Progenitor cell of endocrine pancreas (in vitro differentiated cells): ENCODE data around the gene RPP14. TPM values are rescaled to one million over a fixed set of nuclear protein-coding genes. Genes with fewer than 3 reads are reported as not detected.
"Not testable (repeated sequence)": the region's sequence is repeated elsewhere in the genome, so short reads cannot be mapped to it uniquely, and the experiment has no call there.

ENCODE experiments used
- DNase-seq: peaks from one replicate; pipeline ENCODE4 v3.0.0; 2021; ENCODE audit warnings: low spot score; ENCODE audit not compliant: unreplicated experiment
- H3K27ac Mint-ChIP-seq: 2 replicates; pipeline ENCODE4 v1.8.0; 2021; ENCODE audit warnings: mild to moderate bottlenecking, moderate library complexity, mixed read lengths
- H3K27me3 Mint-ChIP-seq: 2 replicates; pipeline ENCODE4 v1.8.0; 2021; ENCODE audit warnings: mixed read lengths
- H3K36me3 Mint-ChIP-seq: 2 replicates; pipeline ENCODE4 v1.8.0; 2022; ENCODE audit warnings: mixed read lengths; ENCODE audit not compliant: insufficient read depth
- H3K4me1 Mint-ChIP-seq: 2 replicates; pipeline ENCODE4 v1.8.0; 2021; ENCODE audit warnings: low read depth, mixed read lengths
- H3K4me3 Mint-ChIP-seq: 2 replicates; pipeline ENCODE4 v1.8.0; 2021; ENCODE audit warnings: low read depth, mild to moderate bottlenecking, moderate library complexity, mixed read lengths
- H3K9me3 Mint-ChIP-seq: 2 replicates; pipeline ENCODE4 v1.8.0; 2021; ENCODE audit warnings: low read depth, mixed read lengths
- CTCF ChIP-seq: fragments of 200-600 bp; sonication (generic); IDR thresholded peaks from one replicate; pipeline ENCODE4 v1.5.0; 2021; ENCODE audit warnings: antibody characterized with exemption, mild to moderate bottlenecking; ENCODE audit not compliant: unreplicated experiment
- total RNA-seq: library from RNA; stranded (reverse); gene quantifications from 2 replicates; pipeline ENCODE4 v1.2.1, GENCODE V29; 2021

Gene RPP14
- total RNA-seq, 1 donor from 2014 or later: 26.0 TPM

- Mint-ChIP-seq H3K4me3 (no peak overlapping the region), H3K27ac (no peak overlapping the region), H3K36me3 (peaks cover 23% of the 10 kb centered on the region), H3K9me3 (no peaks in the 10 kb centered on the region), H3K27me3 (no peaks in the 10 kb centered on the region), H3K4me1 (no peaks in the 10 kb centered on the region)
- DNase-seq: no peak
- TF ChIP-seq CTCF: no peak
Observed at GRCh38 chr3:58272891-58273290, 33.2 kb upstream of the RPP14 start.

- H3K36me3 Mint-ChIP-seq: peaks cover 25% of the 10 kb centered on the region
Observed at GRCh38 chr3:58273362-58273761, 32.7 kb upstream of the RPP14 start.

GRCh38 chr3:58274027-58274614 lies 31.9 kb upstream of the RPP14 start:
- peaks cover 31% of the 10 kb centered on the region for H3K36me3 Mint-ChIP-seq
- DNase-seq: no peak
- no peak overlapping the region for H3K4me3 Mint-ChIP-seq
- no peaks in the 10 kb centered on the region for H3K9me3 Mint-ChIP-seq
- no peak overlapping the region for H3K27ac Mint-ChIP-seq
- no peak for TF ChIP-seq CTCF
- H3K4me1 Mint-ChIP-seq: no peaks in the 10 kb centered on the region
- no peaks in the 10 kb centered on the region for H3K27me3 Mint-ChIP-seq

More at GRCh38 chr3:58273362-58273761, 32.7 kb upstream of the RPP14 start:
- H3K4me3 Mint-ChIP-seq, H3K4me1 Mint-ChIP-seq, DNase-seq, H3K27ac Mint-ChIP-seq, H3K27me3 Mint-ChIP-seq, H3K9me3 Mint-ChIP-seq: not testable (repeated sequence)

- Mint-ChIP-seq H3K4me3 (no peak overlapping the region), H3K9me3 (no peaks in the 10 kb centered on the region), H3K4me1 (no peaks in the 10 kb centered on the region), H3K27ac (no peak overlapping the region), H3K36me3 (peaks cover 32% of the 10 kb centered on the region), H3K27me3 (no peaks in the 10 kb centered on the region)
- TF ChIP-seq CTCF: no peak
- no peak for DNase-seq
Observed at GRCh38 chr3:58281069-58281468, 25.0 kb upstream of the RPP14 start.

GRCh38 chr3:58285334-58285733 lies 20.7 kb upstream of the RPP14 start:
- H3K4me3 Mint-ChIP-seq: no peak overlapping the region
- H3K4me1 Mint-ChIP-seq: no peaks in the 10 kb centered on the region
- DNase-seq: no peak

More at GRCh38 chr3:58285334-58285733, 20.7 kb upstream of the RPP14 start:
- H3K36me3 Mint-ChIP-seq: peaks cover 9% of the 10 kb centered on the region
- H3K9me3 Mint-ChIP-seq: no peaks in the 10 kb centered on the region
- no peaks in the 10 kb centered on the region for H3K27me3 Mint-ChIP-seq
- no peak for TF ChIP-seq CTCF
- no peak overlapping the region for H3K27ac Mint-ChIP-seq
